Ecto neural progenitor cell (in vitro differentiated cells): ENCODE results near the gene COL25A1.

Experiments used
- DNase-seq: peaks from one replicate; pipeline ENCODE4 v3.0.0-alpha.2; 2018; ENCODE audit warnings: low spot score

COL25A1 gene

DNA sequence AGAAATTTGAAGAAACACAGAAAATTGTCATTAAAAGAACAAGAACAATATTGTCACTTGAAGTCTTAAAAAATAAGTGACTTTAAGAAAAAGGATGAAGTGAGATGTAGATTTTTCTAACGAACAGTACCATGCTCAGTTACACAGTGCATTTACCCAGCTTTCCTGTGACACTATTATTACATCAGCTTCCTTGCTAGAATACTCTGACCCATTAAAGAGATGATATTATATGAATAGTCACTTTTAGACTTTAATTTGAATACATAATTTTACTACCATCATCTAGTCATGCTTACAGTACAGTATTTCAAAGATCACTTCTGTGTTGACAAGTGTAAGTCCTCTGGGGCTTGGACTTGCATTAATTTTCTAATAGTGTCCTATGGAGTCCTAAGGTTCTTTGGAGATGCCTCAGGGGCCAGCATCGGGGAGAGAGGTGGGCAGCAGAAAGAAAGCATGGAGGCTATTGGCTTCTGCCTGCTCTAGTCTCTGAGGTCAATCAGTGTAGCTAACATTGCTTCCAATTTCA, 10.7 kb downstream of the COL25A1 start:
- DNase-seq, result no peak

DNA sequence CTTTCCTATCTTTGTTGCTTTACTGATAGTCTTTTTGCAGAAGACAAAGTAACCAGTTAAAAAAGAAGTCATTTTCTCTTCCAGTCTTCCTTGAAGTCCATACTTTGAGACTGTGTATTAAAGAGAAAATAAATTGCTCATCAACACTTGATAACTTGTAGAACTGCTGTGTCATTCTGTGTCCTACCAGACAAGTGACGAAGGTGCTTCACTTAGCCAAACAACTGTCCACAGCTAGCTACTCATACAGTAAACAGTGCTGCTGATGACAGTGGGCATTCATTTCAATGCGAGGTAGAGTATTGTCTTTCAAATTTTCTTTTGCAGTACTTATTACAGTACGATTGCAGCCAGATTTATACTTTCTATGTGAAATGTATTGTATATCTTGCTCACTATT, 11.5 kb downstream of the COL25A1 start:
- DNase-seq, result no peak

DNA sequence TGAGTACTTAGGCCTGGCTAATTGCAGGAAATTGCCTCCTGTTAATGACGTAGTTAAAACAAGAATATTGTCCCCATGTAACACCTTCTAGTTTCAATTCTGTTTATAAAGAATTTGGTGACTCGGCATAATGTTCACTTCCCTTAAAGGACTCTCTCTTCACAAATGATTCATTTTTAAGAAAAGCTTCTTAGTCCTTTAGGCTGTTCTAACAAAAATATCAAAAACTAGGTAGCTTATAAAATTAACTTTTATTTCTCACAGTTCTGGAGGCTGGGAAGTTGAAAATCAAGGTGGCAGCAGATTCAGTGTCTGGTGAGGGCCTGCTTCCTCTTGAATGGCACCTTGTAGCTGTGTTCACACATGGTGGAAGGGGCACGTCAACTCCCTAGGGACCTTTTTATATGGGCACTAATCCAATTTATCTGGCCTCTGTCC, 23.8 kb downstream of the COL25A1 start:
- no peak for DNase-seq

DNA sequence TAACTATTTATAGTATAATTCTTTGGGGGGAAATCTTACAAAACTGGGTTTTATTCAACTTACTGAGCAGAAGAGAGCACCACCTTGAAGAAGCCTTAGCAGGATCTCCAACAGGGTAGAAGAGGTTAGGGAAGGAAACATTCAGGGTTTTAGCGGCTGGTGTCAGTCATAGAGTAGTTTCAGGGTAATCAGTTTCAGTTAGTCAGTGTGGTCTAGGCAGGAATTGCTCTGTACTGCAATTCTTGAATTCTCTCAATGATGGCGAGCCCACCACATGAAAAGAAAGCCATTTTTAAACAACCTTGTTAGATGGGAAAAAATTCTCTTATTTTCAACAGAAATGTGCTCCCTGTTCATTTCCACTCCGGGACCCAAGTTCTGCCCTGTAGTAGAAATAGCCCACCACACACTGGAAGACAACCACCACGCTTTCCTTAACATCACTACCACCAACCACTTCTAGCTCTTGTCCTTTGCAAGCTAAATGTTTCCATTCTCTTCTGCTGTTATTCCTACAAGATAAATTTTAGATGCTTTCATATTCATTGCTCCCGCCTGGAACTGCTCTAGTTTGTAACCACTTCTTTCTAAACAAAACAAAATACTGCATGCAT, 25.9 kb downstream of the COL25A1 start:
- DNase-seq, result no peak

DNA sequence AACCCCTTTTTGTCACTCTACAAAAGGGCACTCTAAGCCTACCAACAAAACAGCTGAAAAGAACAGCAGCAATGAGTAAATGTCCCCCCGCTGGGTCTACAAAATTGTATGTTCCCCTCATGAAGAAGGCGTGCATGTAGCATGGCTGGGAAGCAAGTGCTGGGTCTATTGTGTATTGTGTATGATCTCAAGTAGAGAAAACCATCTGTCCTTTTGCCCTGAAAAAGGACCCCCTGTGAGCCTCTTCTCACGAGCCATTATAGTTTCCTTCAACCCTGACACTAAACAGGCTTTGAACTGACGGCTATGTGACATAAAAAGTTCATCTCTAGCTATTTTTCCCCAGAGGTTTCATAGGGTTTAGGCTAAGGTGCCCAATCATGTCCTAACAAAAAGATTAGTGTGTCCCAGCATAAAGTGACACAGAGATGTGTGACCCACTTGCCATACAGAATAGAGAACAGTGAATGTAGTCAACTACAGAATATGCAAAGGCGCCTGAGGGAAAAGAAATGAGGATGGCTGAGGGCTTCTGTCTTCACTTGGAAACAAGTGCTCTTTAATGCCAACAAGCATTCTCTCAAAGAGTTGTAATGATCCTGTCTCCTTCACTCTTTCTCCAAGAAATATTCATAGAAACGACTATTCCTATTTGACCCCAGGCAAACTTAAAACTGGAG, 27.3 kb downstream of the COL25A1 start:
- DNase-seq, result no peak

DNA sequence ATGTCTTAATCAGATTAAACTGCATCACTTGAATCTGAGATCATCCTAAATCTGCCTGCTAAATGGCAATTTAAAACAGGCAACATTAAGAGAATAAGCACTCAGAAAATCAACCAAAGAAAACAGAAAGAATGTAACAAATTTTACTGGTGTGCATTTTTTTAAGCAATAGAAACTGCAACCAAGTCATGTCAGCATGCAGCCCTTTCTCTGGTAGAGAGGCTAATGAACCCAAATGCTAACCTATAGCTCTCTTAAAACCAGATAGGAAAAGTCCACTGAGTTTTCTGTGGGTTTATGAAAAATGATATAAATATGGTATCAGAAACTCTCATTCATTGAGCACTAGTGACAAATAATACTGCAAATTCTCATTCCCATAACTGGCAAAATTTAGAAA, 35.6 kb downstream of the COL25A1 start:
- no peak for DNase-seq

DNA sequence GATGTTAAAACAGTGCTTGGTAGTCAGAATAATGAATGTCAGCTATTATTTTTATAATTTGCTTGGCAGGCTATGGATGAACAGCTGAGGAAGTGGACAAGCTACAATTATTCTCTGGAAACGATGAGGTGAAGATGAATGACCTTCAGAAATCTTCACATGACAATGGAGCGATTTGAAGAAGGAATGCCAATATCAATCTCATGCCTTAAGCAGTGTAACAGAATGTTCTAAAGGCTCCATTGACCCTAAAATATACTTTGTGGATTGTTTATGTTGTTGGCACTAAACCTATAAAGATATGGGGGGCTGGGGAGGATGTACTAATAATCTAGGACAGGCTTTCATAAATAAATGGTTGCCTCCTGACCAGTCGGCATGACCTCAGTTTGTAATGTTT, 36.2 kb downstream of the COL25A1 start:
- no peak for DNase-seq

DNA sequence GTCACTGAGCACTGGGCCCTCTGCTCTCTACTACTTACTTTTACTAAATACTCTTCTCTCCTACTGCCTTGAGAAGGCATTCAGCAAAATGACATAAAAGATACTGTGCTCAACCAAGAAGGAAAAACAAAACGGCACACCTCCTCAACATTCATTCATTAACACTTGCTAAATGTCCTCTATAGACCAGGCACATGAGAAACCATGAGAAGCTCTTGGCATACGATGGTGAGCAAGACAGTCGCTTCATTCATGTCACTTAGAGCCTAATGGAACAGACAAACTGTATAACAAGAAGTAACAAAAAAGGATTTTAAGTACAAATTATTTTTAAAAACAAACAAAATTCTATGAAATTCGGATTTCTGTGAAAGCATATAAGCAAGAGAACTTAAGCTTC, 38.7 kb downstream of the COL25A1 start:
- DNase-seq, result no peak

DNA sequence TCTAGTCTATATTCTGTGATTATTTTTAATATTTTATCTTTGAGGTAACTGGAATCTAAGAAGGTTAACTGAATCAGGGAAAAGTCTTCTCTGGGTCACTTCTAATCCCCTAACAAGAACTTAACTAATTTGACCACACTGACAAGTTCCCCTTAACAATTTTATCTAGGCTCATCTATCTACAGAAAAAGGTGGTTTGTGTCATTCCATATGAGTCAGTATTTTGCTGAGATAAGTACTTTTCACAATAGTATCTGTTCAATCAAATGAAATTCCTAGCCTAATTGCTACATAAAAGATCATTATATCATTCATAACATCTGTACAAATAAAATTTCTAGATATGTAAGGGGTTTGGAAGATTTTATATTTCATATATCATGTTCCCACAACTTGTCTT, 45.6 kb downstream of the COL25A1 start:
- DNase-seq, result no peak

DNA sequence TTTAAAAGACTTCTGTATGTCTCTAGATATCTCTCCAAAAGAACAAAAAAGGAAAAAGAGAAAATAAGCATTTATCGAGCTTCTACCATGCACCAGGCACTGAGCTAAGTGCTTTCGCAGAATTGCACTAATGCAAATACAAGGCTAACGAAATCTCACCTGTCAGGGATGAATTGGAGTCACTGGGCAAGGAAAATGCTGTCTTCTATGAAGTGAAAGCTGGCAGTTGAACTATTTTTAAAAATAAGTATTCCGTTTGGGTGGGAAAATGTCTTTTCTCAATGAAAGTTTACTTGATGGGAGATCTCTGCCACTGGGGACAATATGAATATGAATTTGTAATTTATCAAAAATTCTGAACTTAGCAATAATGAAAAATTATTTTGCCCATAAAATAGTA, 47.6 kb downstream of the COL25A1 start:
- DNase-seq, result no peak

DNA sequence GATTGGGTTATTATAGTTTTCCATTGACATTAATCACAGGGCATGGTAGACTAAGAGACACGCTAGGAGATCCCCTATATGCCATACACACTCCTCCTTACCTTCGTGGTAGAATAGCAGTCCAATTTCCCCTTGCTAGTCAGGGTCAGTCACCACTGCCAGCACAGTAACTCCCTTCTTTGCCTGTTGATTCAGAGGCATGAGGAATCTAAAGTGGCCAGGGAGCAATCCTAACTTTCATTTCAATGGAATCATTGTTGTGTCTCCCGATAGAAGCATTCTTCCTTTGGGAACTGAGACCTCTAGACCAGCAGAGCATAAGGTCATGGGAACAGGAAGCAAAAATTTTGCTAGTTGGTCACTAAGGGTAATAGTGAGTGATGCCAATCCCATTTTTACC, 51.1 kb downstream of the COL25A1 start:
- DNase-seq, result no peak

DNA sequence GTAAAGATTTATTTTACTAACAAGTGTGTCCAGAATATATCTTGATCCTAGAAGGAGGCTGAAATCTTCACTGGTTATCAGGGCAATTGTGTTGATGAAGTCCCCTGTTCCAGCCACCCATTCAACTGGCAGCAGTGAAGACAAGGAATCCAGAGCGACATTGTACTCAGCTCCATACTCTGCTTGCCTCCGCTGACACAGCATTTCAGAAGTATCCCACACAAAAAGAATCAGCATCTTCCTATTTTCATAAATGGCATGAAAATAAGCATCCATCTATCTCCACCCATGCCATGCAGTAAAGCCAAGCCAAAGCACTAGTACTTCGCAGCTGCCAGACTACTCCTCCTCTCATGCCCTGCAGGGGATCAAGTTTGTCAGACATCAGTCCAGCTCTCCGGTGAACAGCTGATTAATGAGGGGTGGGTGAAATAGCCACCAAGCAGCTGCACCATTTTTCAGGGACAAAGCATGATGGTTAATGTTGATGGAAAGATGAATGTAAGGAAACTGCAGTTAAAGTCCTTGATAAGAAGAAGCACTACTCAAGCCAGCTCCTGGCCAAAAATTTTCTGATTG, 54.0 kb downstream of the COL25A1 start:
- DNase-seq, result no peak

DNA sequence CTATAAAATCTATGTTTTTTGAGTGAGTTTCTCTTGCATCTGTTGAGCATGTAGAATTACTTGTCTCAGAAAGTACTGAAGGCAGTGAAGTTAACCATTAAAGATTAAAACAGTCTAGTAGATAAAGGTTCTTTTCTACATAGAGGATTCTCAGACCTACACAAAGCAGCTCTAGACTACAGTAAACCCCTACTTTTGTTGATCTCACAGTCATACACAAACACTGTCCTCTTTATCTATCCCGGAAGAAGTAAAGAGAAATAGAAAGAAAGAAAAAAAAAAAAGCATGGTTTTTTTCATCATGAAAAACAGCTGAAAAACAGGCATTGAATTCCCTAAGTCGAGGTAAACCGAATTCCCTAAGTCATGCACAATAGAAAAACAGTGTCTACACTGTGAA, 58.6 kb downstream of the COL25A1 start:
- no peak for DNase-seq

DNA sequence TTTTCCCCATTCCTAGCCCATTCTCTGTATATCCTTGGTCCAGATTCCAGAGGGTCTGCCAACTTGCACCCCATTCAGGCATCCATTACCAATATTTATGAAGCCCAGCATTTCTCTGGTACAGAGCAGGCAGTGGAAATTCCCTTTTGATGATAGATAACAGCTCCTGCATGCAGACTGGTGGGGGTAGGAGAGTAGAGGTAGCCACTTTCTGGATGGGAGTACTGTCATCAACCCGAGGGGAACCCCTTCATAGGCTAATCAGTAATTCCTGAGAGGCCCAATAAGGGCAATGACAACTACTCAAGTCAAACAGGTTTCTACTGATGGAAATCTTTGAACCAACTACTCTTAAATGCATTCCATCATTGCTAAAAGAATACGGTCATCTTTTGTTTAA, 63.7 kb downstream of the COL25A1 start:
- no peak for DNase-seq

DNA sequence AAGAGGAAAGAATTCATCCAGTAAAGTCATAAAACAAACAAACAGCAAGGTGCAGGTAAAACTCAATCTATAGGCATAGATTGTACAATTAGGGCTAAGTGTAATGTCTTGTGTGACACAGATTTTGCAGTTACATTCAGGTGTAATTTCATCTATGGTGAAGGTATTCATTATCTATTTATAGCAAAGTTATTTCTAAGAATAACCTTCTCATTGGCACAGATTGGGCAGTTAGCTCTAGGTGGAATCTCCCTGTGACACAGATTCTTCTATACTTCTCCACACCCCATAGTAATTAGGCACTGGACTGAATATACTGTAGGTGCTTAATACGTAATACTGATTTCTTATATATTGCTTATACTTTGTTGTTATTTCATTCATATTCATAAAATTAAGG, 66.8 kb downstream of the COL25A1 start:
- DNase-seq, result no peak

DNA sequence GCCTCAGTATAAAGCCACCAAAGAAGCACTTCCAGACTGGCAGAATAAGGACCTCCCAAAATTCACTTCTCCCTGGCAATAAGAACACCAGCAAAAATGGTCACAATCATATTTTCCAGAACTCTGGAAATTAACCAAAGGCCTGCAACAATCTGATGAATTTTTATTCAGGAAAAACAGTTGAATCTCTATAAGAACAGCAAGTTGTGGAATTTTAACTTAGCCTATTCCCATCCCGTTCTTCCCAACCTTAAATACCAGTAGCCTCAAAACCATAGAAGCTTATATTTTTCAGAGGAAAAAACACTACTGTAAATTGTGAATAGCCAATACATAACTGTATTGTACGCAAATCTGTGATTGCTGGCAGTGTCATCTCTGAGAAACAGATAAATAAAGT, 67.9 kb downstream of the COL25A1 start:
- no peak for DNase-seq

DNA sequence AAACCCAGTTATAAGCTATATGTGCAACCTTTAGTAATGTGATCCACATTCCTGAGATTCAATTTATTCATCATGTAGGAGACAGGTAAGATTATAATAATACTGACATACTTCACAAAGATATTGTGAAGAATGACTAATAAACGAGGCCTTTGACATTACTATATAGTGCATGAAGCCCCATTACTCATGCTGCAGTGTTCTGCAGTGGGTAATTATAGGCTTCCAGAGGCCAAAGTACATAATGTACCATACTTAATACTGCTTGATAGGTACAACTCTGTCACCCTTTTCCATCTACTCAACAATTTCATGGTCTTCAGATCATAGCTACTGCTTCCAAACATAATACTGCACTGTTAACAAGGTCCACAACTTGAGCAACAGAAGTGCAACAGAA, 68.9 kb downstream of the COL25A1 start:
- no peak for DNase-seq

DNA sequence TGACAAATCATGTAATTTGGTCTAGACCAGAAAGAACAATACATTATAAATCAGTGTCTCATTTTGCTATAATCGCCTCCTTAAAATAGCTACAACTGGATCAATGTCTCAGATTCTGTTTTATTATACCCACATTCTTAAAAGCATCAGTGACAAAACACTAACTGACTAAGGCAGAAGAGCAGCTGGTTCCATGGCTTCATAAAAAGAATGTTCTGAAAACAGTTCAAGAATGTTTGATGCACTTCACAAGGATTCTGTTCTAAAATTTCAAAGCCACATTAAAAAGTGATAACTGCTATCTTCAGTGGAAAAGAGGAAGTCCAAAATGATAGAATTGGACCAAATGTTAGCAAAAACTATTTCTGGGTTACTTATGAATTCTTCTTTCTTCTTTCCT, 69.8 kb downstream of the COL25A1 start:
- DNase-seq, result no peak

DNA sequence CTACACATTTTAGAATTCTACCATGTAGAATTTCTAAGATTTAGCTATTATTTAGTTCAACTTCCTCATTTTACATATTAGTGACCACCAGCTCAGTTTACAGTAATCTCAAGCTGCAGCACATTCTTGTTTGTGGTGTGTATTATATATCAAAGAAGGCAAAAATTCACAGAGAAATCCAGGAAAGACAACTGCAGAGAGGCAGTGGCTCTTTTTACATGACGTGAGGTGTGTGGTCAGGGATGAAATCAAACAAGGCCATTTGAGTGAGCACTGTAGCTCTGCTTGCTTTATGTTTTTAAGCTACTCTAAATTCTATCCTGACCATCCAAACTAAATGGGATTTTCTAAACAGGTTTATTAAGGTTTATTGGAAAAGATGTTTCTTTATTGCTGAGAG, 71.1 kb downstream of the COL25A1 start:
- no peak for DNase-seq

DNA sequence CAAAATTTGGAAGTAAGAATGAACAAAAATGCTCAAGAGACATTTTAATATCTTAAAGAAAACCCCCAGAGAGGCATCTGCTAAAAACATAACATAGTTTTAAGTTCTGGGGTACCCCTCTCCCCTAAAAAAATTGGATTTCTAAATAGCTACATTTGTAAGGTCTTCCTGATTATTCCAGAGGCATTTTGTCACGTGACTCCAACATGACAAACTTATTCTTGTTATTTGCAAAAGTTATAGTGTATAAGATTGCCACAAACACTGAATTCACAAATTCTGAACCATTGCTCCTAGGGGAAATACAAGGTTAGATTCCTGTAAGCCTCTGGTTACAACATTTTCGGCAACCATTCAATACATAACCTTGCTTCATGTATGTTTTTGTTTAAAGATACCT, 73.4 kb downstream of the COL25A1 start:
- no peak for DNase-seq

DNA sequence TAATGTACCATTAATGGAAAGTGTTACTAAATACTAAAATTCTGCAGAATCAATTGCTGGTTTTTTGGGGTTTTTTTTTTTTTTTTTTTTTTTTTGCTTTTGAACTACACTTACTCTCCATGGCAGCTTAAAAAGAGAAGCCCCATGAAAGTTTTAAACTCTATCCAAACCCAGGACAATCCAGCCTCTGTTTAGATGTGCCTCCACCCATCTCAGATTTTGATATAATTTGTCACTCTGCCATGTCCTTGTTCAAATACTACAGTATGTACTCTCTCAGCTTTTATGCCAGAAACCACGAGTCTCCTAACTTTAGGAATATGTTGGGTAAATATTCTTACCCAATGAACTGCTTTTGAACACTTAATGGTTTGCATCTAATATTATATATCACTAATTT, 84.2 kb downstream of the COL25A1 start:
- DNase-seq, result no peak

DNA sequence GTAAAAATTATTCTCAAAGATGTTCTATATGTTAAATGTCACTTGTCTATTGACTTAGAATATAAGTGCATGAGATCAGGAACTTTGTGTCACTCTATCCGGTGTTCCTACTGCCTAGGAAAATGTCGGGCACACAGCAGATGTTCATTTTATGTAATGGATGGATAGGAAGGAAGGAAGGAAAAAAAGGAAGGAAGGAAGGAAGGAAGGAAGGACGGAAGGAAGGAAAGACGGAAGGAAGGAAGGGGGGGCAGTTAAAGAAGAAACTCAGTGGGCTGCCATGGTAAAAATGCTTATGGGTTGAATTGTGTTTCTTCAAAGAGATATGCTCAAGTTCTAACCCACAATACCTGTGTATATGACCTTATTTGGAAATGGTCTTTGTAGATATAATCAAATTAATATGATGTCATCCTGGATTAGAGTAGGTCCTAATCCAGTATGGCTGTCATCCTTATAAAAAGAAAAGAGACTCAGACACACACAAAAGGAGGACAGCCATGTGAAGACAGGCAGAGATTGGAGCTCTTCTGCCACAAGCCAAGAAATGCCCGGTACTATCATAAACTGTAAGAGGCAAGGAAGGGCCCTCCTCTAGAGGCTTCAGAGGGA, 86.3 kb downstream of the COL25A1 start:
- no peak for DNase-seq

DNA sequence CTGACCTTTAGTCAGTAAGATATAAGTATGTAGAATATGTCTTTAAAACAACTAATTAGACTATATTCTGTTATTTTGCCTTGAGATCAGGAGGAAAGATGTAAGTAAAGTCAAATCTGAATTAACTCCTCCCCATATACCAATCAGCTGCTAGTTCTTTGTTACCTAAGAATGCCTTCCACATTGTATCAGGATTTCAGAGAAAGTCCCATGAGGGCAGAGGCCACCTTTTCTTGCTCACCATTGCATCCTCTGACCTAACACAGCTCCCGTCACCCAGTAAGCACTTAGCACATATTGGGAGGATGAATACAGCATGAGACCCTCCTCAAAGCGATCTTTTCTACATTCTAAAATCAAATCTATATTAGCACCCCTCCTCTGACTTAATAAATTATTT, 87.0 kb downstream of the COL25A1 start:
- DNase-seq, result no peak
